K562 (cell line): ENCODE measurements around the gene GPS2. TPM values are rescaled to one million over a fixed set of nuclear protein-coding genes. Genes with fewer than 3 reads are reported as not detected.
A peak's percentile ranks its signal among the peaks of the same experiment; 100 is the strongest.

Source experiments
- DACH1 ChIP-seq: fragments of 450-650 bp; IDR thresholded peaks from 2 replicates; pipeline ENCODE4 v1.6.1; 2018; ENCODE audit not compliant: partially characterized antibody
- ID3 ChIP-seq, 2 experiments: fragments of 250-450 bp in 1 of 2; fragments of 450-650 bp in 1 of 2; sonication (Bioruptor Pico) in 1 of 2; IDR thresholded peaks; 2 replicates each; pipeline versions ENCODE4 v1.6.1 to v1.8.0; 2016 to 2021; ENCODE audit warnings: mild to moderate bottlenecking in 2 of 2, moderate library complexity in 2 of 2, missing compliant biosample characterization in 1 of 2, missing genetic modification characterization in 1 of 2
- MAZ ChIP-seq, 2 experiments: fragments of 450-650 bp in 1 of 2; sonication (generic) in 1 of 2; formaldehyde crosslinking; IDR thresholded peaks in 1 of 2; conservative IDR thresholded peaks in 1 of 2; 2 replicates each; pipeline versions ENCODE4 v1.4.0 to v1.5.0; 2020; ENCODE audit warnings: mild to moderate bottlenecking in 1 of 2, missing genetic modification reagents in 1 of 2
- MTA3 ChIP-seq: fragments of 450-650 bp; formaldehyde crosslinking; IDR thresholded peaks from 2 replicates; pipeline ENCODE4 v1.6.1; 2017; ENCODE audit warnings: mild to moderate bottlenecking, borderline replicate concordance
- NFRKB ChIP-seq: fragments of 450-650 bp; IDR thresholded peaks from 2 replicates; pipeline ENCODE4 v1.6.1; 2016; ENCODE audit warnings: low read depth
- PCBP1 ChIP-seq: fragments of 200-400 bp; formaldehyde crosslinking; IDR thresholded peaks from 2 replicates; pipeline ENCODE4 v1.6.1; 2018; ENCODE audit warnings: mild to moderate bottlenecking, low read depth, low read length; ENCODE audit not compliant: poor library complexity, severe bottlenecking
- SMARCC2 ChIP-seq: fragments of 450-650 bp; IDR thresholded peaks from 2 replicates; pipeline ENCODE4 v1.6.1; 2017; ENCODE audit warnings: antibody characterized with exemption, moderate library complexity, mild to moderate bottlenecking, low read depth
- SNAPC5 ChIP-seq: fragments of 250-450 bp; sonication (Bioruptor Pico); IDR thresholded peaks from 2 replicates; pipeline ENCODE4 v1.8.0; 2021; ENCODE audit warnings: moderate library complexity, mild to moderate bottlenecking, inconsistent platforms
- TBP ChIP-seq: optimal IDR thresholded peaks from 2 replicates; pipeline ENCODE3; 2011; ENCODE audit warnings: low read depth, low read length, improper control_type of control experiment
- TSHZ1 ChIP-seq: fragments of 250-450 bp; sonication (Bioruptor Pico); IDR thresholded peaks from 2 replicates; pipeline ENCODE4 v1.4.0; 2020; ENCODE audit warnings: mild to moderate bottlenecking, moderate library complexity
- XRCC5 ChIP-seq: fragments of 200-400 bp; formaldehyde crosslinking; IDR thresholded peaks from 2 replicates; pipeline ENCODE4 v1.6.1; 2017; ENCODE audit warnings: low read depth, mild to moderate bottlenecking, low read length
- ZBTB40 ChIP-seq, 2 experiments: fragments of 450-650 bp in 1 of 2; sonication (generic) in 1 of 2; formaldehyde crosslinking in 1 of 2; IDR thresholded peaks; 2 replicates each; pipeline versions ENCODE4 v1.7.1 to v1.9.0; 2016 to 2022; ENCODE audit warnings: inconsistent platforms in 1 of 2, mild to moderate bottlenecking in 1 of 2, missing genetic modification reagents in 1 of 2
- polyA plus RNA-seq, 8 experiments: library from polyadenylated mRNA; depleted of rRNA in 4 of 8; stranded (reverse) in 5 of 8; unstranded in 3 of 8; fragments of >200 nt; fragmentation: Nextera tagmentation in 2 of 8; fragmentation: Illumina TruSeq in 1 of 8; extraction: Ambion mirVana in 2 of 8; extraction: Trizol in 1 of 8; gene quantifications; 2 replicates each; pipeline versions ENCODE4 v1.2.1 to v1.2.3, GENCODE V29; 2011 to 2014; ENCODE audit warnings: inconsistent platforms in 1 of 8, missing spikeins in 1 of 8
- total RNA-seq, 7 experiments: library from RNA; depleted of rRNA in 6 of 7; stranded (reverse); fragments of >200 nt in 6 of 7; fragmentation: Illumina TruSeq in 2 of 7; extraction: Trizol in 2 of 7; gene quantifications; 2 replicates each; pipeline versions ENCODE4 v1.2.1 to v1.2.3, GENCODE V29; 2011 to 2021; ENCODE audit warnings: low replicate concordance in 1 of 7

The GPS2 gene
- total and polyA plus RNA-seq, 9 of the 15 experiments (the other 6 are each of a cell fraction or from before 2014, with no cell fraction given) = 18.3 to 75.7 (median 37.0) TPM

- no peak for TF ChIP-seq TSHZ1 (CRISPR knock-in tag)
- TF ChIP-seq DACH1 = peak; percentile 26
- peak; percentile 97 for TF ChIP-seq MTA3
- peak; percentile 97 for TF ChIP-seq ZBTB40 (IDR thresholded peaks at IDR 0.05)
- TF ChIP-seq ZBTB40 (CRISPR knock-in tag; IDR thresholded peaks at IDR 0.05) = no peak
- TF ChIP-seq TBP = peak; percentile 56
- TF ChIP-seq MAZ (CRISPR knock-in tag; conservative IDR thresholded peaks at IDR 0.05 in 1 of 2, IDR thresholded peaks at IDR 0.05 in 1 of 2) = peak; percentile 46 to 63
- 0 out of 2 replicates have a peak, but pooled peaks have one; percentile 43 for TF ChIP-seq XRCC5
- TF ChIP-seq SNAPC5 (CRISPR knock-in tag) = no peak
- TF ChIP-seq PCBP1 = peak; percentile 81
- 0 out of 2 replicates have a peak, but pooled peaks have one; percentile 41 for TF ChIP-seq NFRKB
- TF ChIP-seq ID3 (CRISPR knock-in tag; IDR thresholded peaks at IDR 0.05) = no peak
- TF ChIP-seq ID3 (tag; IDR thresholded peaks at IDR 0.05) = no peak
- TF ChIP-seq SMARCC2 = no peak
Measured at GRCh38 chr17:7314719-7315569, at the start of gene GPS2 (continued).
